Hepatocyte (in vitro differentiated cells): Measurements from ENCODE around the gene CABLES2. TPM values are rescaled to one million over a fixed set of nuclear protein-coding genes. Genes with fewer than 3 reads are reported as not detected.
A peak's percentile ranks its signal among the peaks of the same experiment; 100 is the strongest.

Source experiments
- DNase-seq: peaks from one replicate; pipeline ENCODE4 v3.0.0-alpha.2; 2016; ENCODE audit warnings: low spot score
- H2AFZ ChIP-seq: fragments of 200-600 bp; sonication (generic); 2 replicates; pipeline ENCODE4 v1.6.0; 2016; ENCODE audit warnings: antibody characterized with exemption, mild to moderate bottlenecking
- H3K27ac ChIP-seq: fragments of 200-600 bp; sonication (generic); 2 replicates; pipeline ENCODE4 v1.5.1; 2016; ENCODE audit warnings: mild to moderate bottlenecking
- H3K27me3 ChIP-seq: fragments of 200-600 bp; sonication (generic); 2 replicates; pipeline ENCODE4 v1.6.1; 2016
- H3K36me3 ChIP-seq: fragments of 200-600 bp; sonication (generic); replicated peaks from 2 replicates; pipeline ENCODE4 v1.5.1; 2016; ENCODE audit warnings: low read depth; ENCODE audit not compliant: insufficient read depth
- H3K4me1 ChIP-seq: fragments of 200-600 bp; sonication (generic); 2 replicates; pipeline ENCODE4 v1.5.1; 2016; ENCODE audit warnings: mild to moderate bottlenecking, moderate library complexity; ENCODE audit not compliant: insufficient read depth
- H3K4me2 ChIP-seq: fragments of 200-600 bp; sonication (generic); 2 replicates; pipeline ENCODE4 v1.6.0; 2016
- H3K4me3 ChIP-seq: fragments of 200-600 bp; sonication (generic); 2 replicates; pipeline ENCODE4 v1.5.1; 2016; ENCODE audit warnings: mild to moderate bottlenecking
- H3K79me2 ChIP-seq: fragments of 200-600 bp; sonication (generic); 2 replicates; pipeline ENCODE4 v1.6.0; 2017; ENCODE audit warnings: mild to moderate bottlenecking
- H3K9me2 ChIP-seq: fragments of 200-600 bp; sonication (generic); replicated peaks from 2 replicates; pipeline ENCODE4 v1.6.0; 2017; ENCODE audit warnings: mild to moderate bottlenecking; ENCODE audit not compliant: insufficient read depth
- H3K9me3 ChIP-seq: fragments of 200-600 bp; sonication (generic); 2 replicates; pipeline ENCODE4 v1.5.1; 2016; ENCODE audit warnings: low read depth, mild to moderate bottlenecking
- H4K20me1 ChIP-seq: fragments of 200-600 bp; sonication (generic); 2 replicates; pipeline ENCODE4 v1.6.0; 2016; ENCODE audit warnings: mild to moderate bottlenecking; ENCODE audit not compliant: insufficient read depth, poor library complexity, severe bottlenecking
- EZH2 ChIP-seq: fragments of 200-600 bp; sonication (generic); IDR thresholded peaks from 2 replicates; pipeline ENCODE4 v1.6.1; 2016; ENCODE audit warnings: antibody characterized with exemption, mild to moderate bottlenecking, borderline replicate concordance
- EZH2phosphoT487 ChIP-seq: fragments of 200-600 bp; sonication (generic); IDR thresholded peaks from one replicate; pipeline ENCODE4 v1.6.1; 2018; ENCODE audit warnings: antibody characterized with exemption, mild to moderate bottlenecking, low read depth, moderate library complexity; ENCODE audit not compliant: unreplicated experiment, severe bottlenecking
- WGBS: methylation state at CpG from one replicate; pipeline ENCODE4 v1.1.6; 2016; ENCODE audit warnings: low lambda C conversion rate; ENCODE audit errors: missing lambda C conversion rate; 5-methylcytosine and 5-hydroxymethylcytosine counted together
- polyA plus RNA-seq: library from polyadenylated mRNA; unstranded; fragments of >200 nt; fragmentation: Nextera tagmentation; extraction: Ambion mirVana; gene quantifications from 2 replicates; pipeline ENCODE4 v1.2.1, GENCODE V29; 2016
- total RNA-seq: library from RNA; depleted of rRNA; stranded (reverse); fragments of >200 nt; gene quantifications from 2 replicates; pipeline ENCODE4 v1.2.3, GENCODE V29; 2014
- TF ChIP-seq, protein P1 (sequence below): fragments of 200-600 bp; sonication (generic); IDR thresholded peaks from 2 replicates; pipeline ENCODE4 v1.5.1; 2016; ENCODE audit warnings: antibody characterized with exemption, mild to moderate bottlenecking; ENCODE audit not compliant: poor library complexity

CABLES2 gene
- total and polyA plus RNA-seq, 2 experiments from 2014 or later = 8.6 to 19.1 TPM

DNA sequence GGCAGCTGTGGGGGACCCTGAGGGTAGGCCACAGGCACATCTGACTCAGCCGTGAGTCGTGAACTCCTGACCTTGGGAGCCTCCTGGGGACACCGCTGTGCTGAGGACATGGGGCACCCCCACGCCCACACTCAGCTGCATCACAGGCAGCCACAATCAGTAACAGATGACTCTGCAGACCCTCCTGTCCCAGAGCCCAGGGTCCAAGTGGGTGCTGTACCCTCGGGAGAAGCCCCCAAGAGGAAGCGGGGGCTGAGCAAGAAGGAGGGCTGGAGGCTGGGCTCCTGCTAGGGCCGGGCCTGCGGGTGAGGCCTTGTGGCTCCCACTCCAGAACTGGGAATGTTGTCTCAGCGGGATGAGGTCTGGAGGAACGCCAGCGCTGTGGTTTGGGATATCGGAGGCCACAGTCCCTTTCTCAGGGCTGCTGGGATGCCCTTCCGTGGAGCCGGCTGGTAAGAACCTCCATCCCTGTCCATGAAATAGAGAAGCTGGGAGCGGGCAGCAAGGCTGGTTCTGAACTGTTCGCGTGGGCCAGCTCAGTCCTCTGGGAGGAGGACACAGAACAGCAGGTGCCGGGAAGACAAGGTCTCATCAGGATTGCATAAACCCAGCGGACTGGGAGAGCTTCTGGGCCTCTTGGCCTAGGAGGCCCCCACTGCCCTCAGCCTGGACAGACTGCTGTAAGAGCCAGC, 36.8 kb downstream of the CABLES2 start:
- TF ChIP-seq EZH2 (no peak), EZH2phosphoT487 (no peak)
- TF ChIP-seq, protein P1, sequence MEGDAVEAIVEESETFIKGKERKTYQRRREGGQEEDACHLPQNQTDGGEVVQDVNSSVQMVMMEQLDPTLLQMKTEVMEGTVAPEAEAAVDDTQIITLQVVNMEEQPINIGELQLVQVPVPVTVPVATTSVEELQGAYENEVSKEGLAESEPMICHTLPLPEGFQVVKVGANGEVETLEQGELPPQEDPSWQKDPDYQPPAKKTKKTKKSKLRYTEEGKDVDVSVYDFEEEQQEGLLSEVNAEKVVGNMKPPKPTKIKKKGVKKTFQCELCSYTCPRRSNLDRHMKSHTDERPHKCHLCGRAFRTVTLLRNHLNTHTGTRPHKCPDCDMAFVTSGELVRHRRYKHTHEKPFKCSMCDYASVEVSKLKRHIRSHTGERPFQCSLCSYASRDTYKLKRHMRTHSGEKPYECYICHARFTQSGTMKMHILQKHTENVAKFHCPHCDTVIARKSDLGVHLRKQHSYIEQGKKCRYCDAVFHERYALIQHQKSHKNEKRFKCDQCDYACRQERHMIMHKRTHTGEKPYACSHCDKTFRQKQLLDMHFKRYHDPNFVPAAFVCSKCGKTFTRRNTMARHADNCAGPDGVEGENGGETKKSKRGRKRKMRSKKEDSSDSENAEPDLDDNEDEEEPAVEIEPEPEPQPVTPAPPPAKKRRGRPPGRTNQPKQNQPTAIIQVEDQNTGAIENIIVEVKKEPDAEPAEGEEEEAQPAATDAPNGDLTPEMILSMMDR = no peak
- Histone ChIP-seq H3K4me3 (no peak overlapping the region), H3K4me2 (peak overlapping the region; percentile 91), H3K4me1 (peaks cover 56% of the 10 kb centered on the region), H3K9me3 (no peaks in the 10 kb centered on the region), H2AFZ (no peak overlapping the region), H3K27me3 (no peaks in the 10 kb centered on the region), H3K79me2 (peaks cover 14% of the 10 kb centered on the region), H4K20me1 (peaks cover 3% of the 10 kb centered on the region), H3K9me2 (no peaks in the 10 kb centered on the region), H3K36me3 (no peaks in the 10 kb centered on the region), H3K27ac (peak overlapping the region; percentile 86)
- WGBS = 54% methylated on average over 18 of the region's 19 CpGs
- peak; percentile 48 for DNase-seq

DNA sequence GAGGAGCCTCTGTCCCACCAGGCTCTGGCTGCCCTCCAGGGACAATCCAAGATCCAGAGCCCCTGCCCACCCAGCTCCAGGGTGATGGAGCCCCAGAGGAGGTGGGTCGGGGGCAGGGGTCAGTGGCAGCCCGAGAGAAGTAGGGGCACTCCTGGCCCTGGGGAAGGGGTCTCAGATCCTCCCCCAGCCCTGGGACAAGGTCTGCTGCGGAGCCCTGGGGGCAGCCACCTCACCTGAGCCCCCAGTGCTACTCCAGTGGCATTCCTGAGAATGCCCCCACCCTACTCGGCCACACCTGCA, 37.3 kb downstream of the CABLES2 start:
- Histone ChIP-seq H3K79me2 (peaks cover 19% of the 10 kb centered on the region), H3K4me1 (peaks cover 56% of the 10 kb centered on the region), H3K27me3 (no peaks in the 10 kb centered on the region), H4K20me1 (peaks cover 7% of the 10 kb centered on the region), H3K36me3 (no peaks in the 10 kb centered on the region), H3K27ac (peak overlapping the region; percentile 86), H3K9me3 (no peaks in the 10 kb centered on the region), H3K4me2 (peak overlapping the region; percentile 91), H3K4me3 (no peak overlapping the region), H3K9me2 (no peaks in the 10 kb centered on the region), H2AFZ (no peak overlapping the region)
- TF ChIP-seq EZH2phosphoT487 = no peak
- no peak for TF ChIP-seq EZH2
- TF ChIP-seq, protein P1 = no peak
- no peak for DNase-seq
- 72% methylated on average over 4 of the region's 4 CpGs for WGBS

DNA sequence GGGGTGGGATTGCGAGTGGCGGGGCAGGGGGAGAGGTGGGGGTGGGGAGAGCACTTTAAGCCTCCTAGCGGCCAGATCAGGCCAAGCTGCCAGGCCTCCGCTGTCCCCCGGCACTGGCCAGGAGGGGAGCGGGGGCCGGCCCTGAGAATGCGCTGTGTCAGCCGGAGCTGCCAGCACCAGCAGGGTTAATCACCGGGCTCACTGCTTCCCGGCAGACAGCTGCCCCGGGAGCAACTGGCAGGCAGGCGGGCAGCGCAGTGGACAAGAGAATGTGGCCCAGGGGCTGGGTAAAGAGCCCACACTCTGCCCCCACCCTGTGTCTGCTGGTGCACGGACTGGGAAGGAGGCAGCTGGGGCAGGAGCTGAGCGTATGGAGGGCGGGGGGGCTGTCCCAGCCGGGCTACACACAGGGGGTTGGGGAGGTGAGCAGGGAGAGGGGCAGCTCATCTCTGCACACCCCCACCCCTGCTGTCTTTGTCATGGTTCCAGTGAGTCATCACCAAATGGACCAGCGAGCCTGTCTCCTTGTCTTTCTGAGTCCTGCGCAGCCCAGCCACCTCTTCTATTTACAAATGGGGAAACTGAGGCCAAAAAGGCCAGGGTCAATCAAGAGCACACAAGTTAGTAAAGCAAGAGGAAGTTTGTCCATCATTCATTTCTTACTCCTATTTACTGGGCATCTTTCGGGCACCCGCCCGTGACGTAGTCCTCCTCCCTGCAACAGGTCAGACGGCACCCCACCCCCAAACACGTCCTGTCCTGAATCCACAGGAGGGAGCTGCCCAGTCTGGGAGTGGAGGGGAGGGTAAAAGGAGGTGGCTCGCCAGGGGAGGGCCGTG, 37.9 kb downstream of the CABLES2 start:
- H4K20me1 ChIP-seq = peaks cover 12% of the 10 kb centered on the region
- TF ChIP-seq EZH2 = no peak
- TF ChIP-seq, protein P1 = peak; percentile 38
- no peaks in the 10 kb centered on the region for H3K9me2 ChIP-seq
- peak overlapping the region; percentile 91 for H3K4me2 ChIP-seq
- no peaks in the 10 kb centered on the region for H3K27me3 ChIP-seq
- peaks cover 56% of the 10 kb centered on the region for H3K4me1 ChIP-seq
- peak; percentile 74 for DNase-seq
- peak overlapping the region; percentile 86 for H3K27ac ChIP-seq
- no peaks in the 10 kb centered on the region for H3K9me3 ChIP-seq
- 32% methylated on average over 21 of the region's 28 CpGs for WGBS
- H3K4me3 ChIP-seq = no peak overlapping the region
- no peak overlapping the region for H2AFZ ChIP-seq
- H3K79me2 ChIP-seq = peaks cover 25% of the 10 kb centered on the region
- no peaks in the 10 kb centered on the region for H3K36me3 ChIP-seq
